Stomach (tissue), 4 donors: ENCODE measurements around the gene MAPK4.

ENCODE experiments used
- CTCF ChIP-seq, 7 experiments: fragments of 450-650 bp in 4 of 7; fragments of 200-600 bp in 3 of 7; sonication (generic) in 3 of 7; IDR thresholded peaks; one replicate each; pipeline ENCODE4 v1.5.1; 2016 to 2019; ENCODE audit warnings: antibody characterized with exemption in 7 of 7, control low read depth in 2 of 7, mild to moderate bottlenecking in 1 of 7
- POLR2A ChIP-seq, 4 donors: fragments of 450-650 bp; IDR thresholded peaks; one replicate each; pipeline ENCODE4 v1.6.1; 2016; ENCODE audit warnings: antibody characterized with exemption in 4 of 4, control low read depth in 2 of 4, mild to moderate bottlenecking in 1 of 4, moderate library complexity in 1 of 4
- POLR2AphosphoS5 ChIP-seq, 3 donors: sonication (generic); formaldehyde crosslinking; IDR thresholded peaks; one replicate each; pipeline ENCODE4 v1.6.1; 2016; ENCODE audit warnings: antibody characterized with exemption in 3 of 3

GRCh38 chr18:50665519-50665918, 105.6 kb downstream of the MAPK4 start:
- TF ChIP-seq POLR2A (IDR thresholded peaks at IDR 0.05) (no peak), CTCF (IDR thresholded peaks at IDR 0.05) (no peak), POLR2AphosphoS5 (IDR thresholded peaks at IDR 0.05) (no peak)
